SK-N-SH (cell line): ENCODE results near the gene MAN2B2. TPM values are rescaled to one million over a fixed set of nuclear protein-coding genes. Genes with fewer than 3 reads are reported as not detected.

Source experiments
- CTCF ChIA-PET: fragments of 300-600, 350-600 bp; formaldehyde crosslinking; extraction: SDS; loops from one replicate; lab custom pipeline; 2021; lab: Yijun Ruan, JAX
- POLR2A ChIA-PET: fragments of 350-600 bp; sonication (Branson Sonifier 250); formaldehyde crosslinking; extraction: SDS; loops from one replicate; lab custom pipeline; 2020; ENCODE audit warnings: antibody characterized with exemption, inconsistent platforms; lab: Yijun Ruan, JAX
- DNase-seq: peaks from one replicate; pipeline ENCODE4 v3.0.0; 2012
- H2AFZ ChIP-seq: fragments of 200-600 bp; sonication (generic); 2 replicates; pipeline ENCODE4 v1.8.1; 2016; ENCODE audit warnings: antibody characterized with exemption, mild to moderate bottlenecking, low read depth
- H3F3A ChIP-seq: fragments of 200-600 bp; sonication (generic); replicated peaks from 2 replicates; pipeline ENCODE3; 2016; ENCODE audit warnings: antibody characterized with exemption, mild to moderate bottlenecking; ENCODE audit not compliant: insufficient read depth
- H3K27ac ChIP-seq, 2 experiments: fragments of 200-500 bp in 1 of 2; fragments of 200-600 bp in 1 of 2; sonication (Bioruptor generic) in 1 of 2; sonication (generic), shearing (Covaris generic) in 1 of 2; 2 replicates each; pipeline versions ENCODE4 v1.5.1 to v1.6.1; 2014 to 2016; ENCODE audit warnings: low read depth in 2 of 2, inconsistent platforms in 1 of 2, low read length in 1 of 2, mild to moderate bottlenecking in 1 of 2, mixed read lengths in 1 of 2
- H3K27me3 ChIP-seq: fragments of 200-600 bp; sonication (generic), shearing (Covaris generic); 2 replicates; pipeline ENCODE4 v1.6.1; 2016; ENCODE audit warnings: mixed run types; ENCODE audit not compliant: insufficient read depth
- H3K36me3 ChIP-seq, 2 experiments: fragments of 200-500 bp in 1 of 2; fragments of 200-600 bp in 1 of 2; sonication (Bioruptor generic) in 1 of 2; sonication (generic) in 1 of 2; replicated peaks in 1 of 2; 2 replicates each; pipeline versions ENCODE3 to v1.5.1; 2014 to 2016; ENCODE audit warnings: low read length in 1 of 2, mild to moderate bottlenecking in 1 of 2; ENCODE audit not compliant: insufficient read depth in 2 of 2, control insufficient read depth in 1 of 2
- H3K4me1 ChIP-seq, 2 experiments: fragments of 200-500 bp in 1 of 2; fragments of 200-600 bp in 1 of 2; sonication (Bioruptor generic) in 1 of 2; sonication (generic), shearing (Covaris generic) in 1 of 2; 2 replicates each; pipeline versions ENCODE4 v1.5.1 to v1.6.1; 2014 to 2016; ENCODE audit warnings: low read depth in 1 of 2, low read length in 1 of 2, mixed run types in 1 of 2; ENCODE audit not compliant: insufficient read depth in 2 of 2, control insufficient read depth in 1 of 2
- H3K4me2 ChIP-seq: fragments of 200-600 bp; sonication (generic), shearing (Covaris generic); 2 replicates; pipeline ENCODE4 v1.6.1; 2017; ENCODE audit warnings: mixed run types
- H3K4me3 ChIP-seq, 2 experiments: fragments of 200-500 bp in 1 of 2; fragments of 200-600 bp in 1 of 2; sonication (Bioruptor generic) in 1 of 2; sonication (generic), shearing (Covaris generic) in 1 of 2; 2 replicates each; pipeline versions ENCODE4 v1.5.1 to v1.8.1; 2014 to 2016; ENCODE audit warnings: low read depth in 2 of 2, inconsistent platforms in 1 of 2, low read length in 1 of 2, mild to moderate bottlenecking in 1 of 2, mixed read lengths in 1 of 2, moderate library complexity in 1 of 2
- H3K79me2 ChIP-seq: fragments of 200-600 bp; sonication (generic); 2 replicates; pipeline ENCODE4 v1.8.1; 2017; ENCODE audit warnings: mild to moderate bottlenecking; ENCODE audit not compliant: insufficient read depth
- H3K9ac ChIP-seq: fragments of 200-600 bp; sonication (generic); 2 replicates; pipeline ENCODE4 v1.6.1; 2017; ENCODE audit warnings: mixed run types
- H3K9me2 ChIP-seq: fragments of 200-600 bp; sonication (generic); 2 replicates; pipeline ENCODE4 v1.6.1; 2017; ENCODE audit warnings: mixed run types
- H3K9me3 ChIP-seq: fragments of 200-600 bp; sonication (generic); 2 replicates; pipeline ENCODE4 v1.6.1; 2017; ENCODE audit warnings: mixed run types, mild to moderate bottlenecking, moderate library complexity
- H4K20me1 ChIP-seq: fragments of 200-600 bp; sonication (generic); 2 replicates; pipeline ENCODE4 v1.6.1; 2017; ENCODE audit warnings: mild to moderate bottlenecking, mixed run types; ENCODE audit not compliant: insufficient read depth
- EP300 ChIP-seq, 2 experiments: IDR thresholded peaks; 2 replicates each; pipeline versions ENCODE4 v1.4.0 to v1.6.1; 2012; ENCODE audit warnings: borderline replicate concordance in 1 of 2, low read depth in 1 of 2, low read length in 1 of 2
- EZH2phosphoT487 ChIP-seq: fragments of 200-600 bp; sonication (generic); IDR thresholded peaks from 2 replicates; pipeline ENCODE4 v1.6.1; 2017; ENCODE audit warnings: low read depth, mixed run types, mild to moderate bottlenecking, antibody characterized with exemption, moderate library complexity, borderline replicate concordance
- FOXJ3 ChIP-seq: sonication (generic); formaldehyde crosslinking; IDR thresholded peaks from 2 replicates; pipeline ENCODE4 v1.5.1; 2020; ENCODE audit warnings: mild to moderate bottlenecking, missing genetic modification reagents
- FOXM1 ChIP-seq: IDR thresholded peaks from 2 replicates; pipeline ENCODE4 v1.4.0; 2012; ENCODE audit warnings: low read depth, mild to moderate bottlenecking
- GABPA ChIP-seq: IDR thresholded peaks from 2 replicates; pipeline ENCODE4 v1.4.0; 2012; ENCODE audit warnings: low read depth, mild to moderate bottlenecking
- GATA2 ChIP-seq: sonication (generic); formaldehyde crosslinking; IDR thresholded peaks from 2 replicates; pipeline ENCODE4 v1.5.0; 2020; ENCODE audit warnings: mild to moderate bottlenecking, missing genetic modification reagents
- MAX ChIP-seq: IDR thresholded peaks from 2 replicates; pipeline ENCODE4 v1.4.0; 2012; ENCODE audit warnings: low read depth
- MEF2A ChIP-seq: IDR thresholded peaks from 2 replicates; pipeline ENCODE4 v1.4.0; 2012; ENCODE audit warnings: low read depth, borderline replicate concordance
- PBX3 ChIP-seq: IDR thresholded peaks from 2 replicates; pipeline ENCODE4; 2012
- POLR2AphosphoS5 ChIP-seq: IDR thresholded peaks from 2 replicates; pipeline ENCODE4 v1.6.1; 2012; ENCODE audit warnings: low read depth, low read length
- RCOR1 ChIP-seq: fragments of 150-350 bp; IDR thresholded peaks from 2 replicates; pipeline ENCODE4 v1.6.1; 2017; ENCODE audit warnings: antibody characterized with exemption, low read length
- REST ChIP-seq: IDR thresholded peaks from 2 replicates; pipeline ENCODE4 v1.6.1; 2012; ENCODE audit warnings: mild to moderate bottlenecking, low read depth, low read length, moderate library complexity
- SIN3A ChIP-seq: IDR thresholded peaks from 2 replicates; pipeline ENCODE4 v1.6.1; 2012; ENCODE audit warnings: low read depth, mild to moderate bottlenecking, low read length, moderate library complexity, borderline replicate concordance
- TAF1 ChIP-seq: IDR thresholded peaks from 2 replicates; pipeline ENCODE4 v1.6.1; 2012; ENCODE audit warnings: low read depth, mild to moderate bottlenecking, low read length, moderate library complexity, borderline replicate concordance
- TEAD4 ChIP-seq: IDR thresholded peaks from 2 replicates; pipeline ENCODE4 v1.4.0; 2012; ENCODE audit warnings: mild to moderate bottlenecking, borderline replicate concordance; ENCODE audit not compliant: insufficient read depth
- USF1 ChIP-seq: IDR thresholded peaks from 2 replicates; pipeline ENCODE4 v1.4.0; 2012; ENCODE audit warnings: low read depth, borderline replicate concordance
- USF2 ChIP-seq: fragments of 150-350 bp; IDR thresholded peaks from 2 replicates; pipeline ENCODE4 v1.6.1; 2017; ENCODE audit warnings: antibody characterized with exemption, low read length, low read depth, borderline replicate concordance
- YY1 ChIP-seq: IDR thresholded peaks from 2 replicates; pipeline ENCODE4 v1.4.0; 2012; ENCODE audit warnings: low read depth, mild to moderate bottlenecking
- WGBS: methylation state at CpG from one replicate; pipeline ENCODE4 v1.1.6; 2017; ENCODE audit warnings: low lambda C conversion rate; 5-methylcytosine and 5-hydroxymethylcytosine counted together
- polyA plus RNA-seq, 3 experiments: library from polyadenylated mRNA; depleted of rRNA; stranded (reverse); fragments of >200 nt; gene quantifications; 2 replicates each; pipeline ENCODE4 v1.2.3, GENCODE V29; 2012

The MAN2B2 gene
- polyA plus RNA-seq, 1 of the 3 experiments (the other 2 are of a cell fraction) = 24.9 TPM

GRCh38 chr4:6614701-6615230, 39.8 kb downstream of the MAN2B2 start:
- H3K9me3 ChIP-seq = no peaks in the 10 kb centered on the region
- H4K20me1 ChIP-seq = no peaks in the 10 kb centered on the region
- CTCF ChIA-PET = interaction anchor here (0.9 kb wide), 1 partner anchor 9 kb away, joined by 4 read pairs; no protein-coding TSS in a partner anchor
- no peaks in the 10 kb centered on the region for H3K4me1 ChIP-seq
- no peak overlapping the region for H3K9ac ChIP-seq
- DNase-seq = no peak
- WGBS = 87% methylated on average over 9 of the region's 11 CpGs
- POLR2A ChIA-PET = no interaction called here
- peaks cover 4 to 20% of the 10 kb centered on the region in 2 experiments for H3K36me3 ChIP-seq
- H3K4me2 ChIP-seq = no peak overlapping the region
- H3K79me2 ChIP-seq = no peaks in the 10 kb centered on the region
- TF ChIP-seq SIN3A (no peak), TAF1 (no peak), RCOR1 (no peak), EZH2phosphoT487 (no peak), GATA2 (CRISPR knock-in tag) (no peak), POLR2AphosphoS5 (no peak), MAX (no peak), YY1 (no peak), MEF2A (no peak), FOXJ3 (CRISPR knock-in tag) (no peak), GABPA (no peak)
- H3K9me2 ChIP-seq = no peaks in the 10 kb centered on the region
- no peaks in the 10 kb centered on the region for H3K27me3 ChIP-seq
- H2AFZ ChIP-seq = no peak overlapping the region
- H3K4me3 ChIP-seq = no peak overlapping the region
- no peaks in the 10 kb centered on the region for H3F3A ChIP-seq
- H3K27ac ChIP-seq = no peak overlapping the region

GRCh38 chr4:6616087-6616995, 41.4 kb downstream of the MAN2B2 start:
- H3K4me3 ChIP-seq = no peak overlapping the region
- no peaks in the 10 kb centered on the region for H3F3A ChIP-seq
- H3K27me3 ChIP-seq = no peaks in the 10 kb centered on the region
- H3K4me2 ChIP-seq = no peak overlapping the region
- no peak overlapping the region for H2AFZ ChIP-seq
- CTCF ChIA-PET = interaction anchor here (0.9 kb wide), 1 partner anchor 11 kb away, joined by 4 read pairs; no protein-coding TSS in a partner anchor
- peaks cover 4 to 12% of the 10 kb centered on the region in 2 experiments for H3K36me3 ChIP-seq
- 86% methylated on average over 13 of the region's 18 CpGs for WGBS
- no peaks in the 10 kb centered on the region for H3K79me2 ChIP-seq
- H3K9me3 ChIP-seq = no peaks in the 10 kb centered on the region
- no peak overlapping the region for H3K27ac ChIP-seq
- POLR2A ChIA-PET = no interaction called here
- no peaks in the 10 kb centered on the region for H4K20me1 ChIP-seq
- no peak overlapping the region for H3K9ac ChIP-seq
- H3K9me2 ChIP-seq = no peaks in the 10 kb centered on the region
- no peaks in the 10 kb centered on the region for H3K4me1 ChIP-seq
- DNase-seq = no peak
- no peak for TF ChIP-seq USF1
- TF ChIP-seq MAX = no peak
- no peak for TF ChIP-seq PBX3
- TF ChIP-seq EP300 (IDR thresholded peaks at IDR 0.05; ENCODE audit: borderline replicate concordance in 1 of 2, low read depth in 1 of 2, low read length in 1 of 2) = no peak
- no peak for TF ChIP-seq TEAD4
- no peak for TF ChIP-seq FOXM1
- no peak for TF ChIP-seq REST
- no peak for TF ChIP-seq MEF2A
- TF ChIP-seq GATA2 (CRISPR knock-in tag) = no peak
- no peak for TF ChIP-seq EZH2phosphoT487
- TF ChIP-seq USF2 = no peak
